Measurements from ENCODE around the gene TH.

DNA sequence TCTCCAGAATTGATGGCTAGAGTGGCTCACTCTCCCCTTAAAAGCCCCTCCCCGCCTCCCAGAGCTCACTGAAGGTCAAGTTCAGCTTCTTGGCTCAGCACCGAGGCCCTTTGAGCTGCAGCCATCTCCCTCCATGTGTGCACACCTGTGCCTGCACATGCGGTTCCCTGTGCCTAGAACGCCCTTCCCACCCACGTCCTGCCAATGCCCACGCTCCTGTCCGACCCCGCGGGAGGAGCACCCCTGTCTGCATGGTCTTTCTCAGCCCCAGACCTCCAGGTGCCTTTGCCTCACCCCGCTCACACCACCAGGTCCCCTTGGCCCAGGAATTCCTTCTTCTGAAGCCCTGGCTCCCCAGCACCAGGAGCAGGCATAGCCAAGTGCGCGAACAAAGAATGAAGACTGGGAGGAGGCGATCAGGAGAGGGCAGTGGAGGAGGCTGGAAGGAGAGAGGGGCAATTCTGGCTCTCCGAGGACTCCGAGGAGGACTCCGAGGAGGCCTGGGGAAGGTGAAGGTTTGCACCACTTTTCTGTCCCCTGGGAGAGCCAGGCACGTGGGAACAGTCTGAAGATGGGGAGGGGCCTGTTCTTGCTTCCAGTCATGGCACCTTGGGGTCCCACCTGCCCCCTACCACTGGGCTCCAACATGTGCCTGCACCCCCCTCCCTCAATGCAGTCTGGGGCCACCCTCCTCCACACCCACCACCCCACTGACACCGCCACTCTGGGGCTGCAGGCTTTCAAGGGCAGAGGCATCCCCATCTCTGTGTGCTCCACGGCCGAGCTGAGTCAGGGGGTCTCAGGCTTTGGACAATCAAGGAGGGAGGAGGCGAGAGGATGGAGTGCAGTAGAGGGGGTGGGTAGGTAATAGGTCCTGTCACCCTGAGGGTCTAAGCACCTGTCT, 50.1 kb downstream of the TH start:
- TF ChIP-seq, protein P1, sequence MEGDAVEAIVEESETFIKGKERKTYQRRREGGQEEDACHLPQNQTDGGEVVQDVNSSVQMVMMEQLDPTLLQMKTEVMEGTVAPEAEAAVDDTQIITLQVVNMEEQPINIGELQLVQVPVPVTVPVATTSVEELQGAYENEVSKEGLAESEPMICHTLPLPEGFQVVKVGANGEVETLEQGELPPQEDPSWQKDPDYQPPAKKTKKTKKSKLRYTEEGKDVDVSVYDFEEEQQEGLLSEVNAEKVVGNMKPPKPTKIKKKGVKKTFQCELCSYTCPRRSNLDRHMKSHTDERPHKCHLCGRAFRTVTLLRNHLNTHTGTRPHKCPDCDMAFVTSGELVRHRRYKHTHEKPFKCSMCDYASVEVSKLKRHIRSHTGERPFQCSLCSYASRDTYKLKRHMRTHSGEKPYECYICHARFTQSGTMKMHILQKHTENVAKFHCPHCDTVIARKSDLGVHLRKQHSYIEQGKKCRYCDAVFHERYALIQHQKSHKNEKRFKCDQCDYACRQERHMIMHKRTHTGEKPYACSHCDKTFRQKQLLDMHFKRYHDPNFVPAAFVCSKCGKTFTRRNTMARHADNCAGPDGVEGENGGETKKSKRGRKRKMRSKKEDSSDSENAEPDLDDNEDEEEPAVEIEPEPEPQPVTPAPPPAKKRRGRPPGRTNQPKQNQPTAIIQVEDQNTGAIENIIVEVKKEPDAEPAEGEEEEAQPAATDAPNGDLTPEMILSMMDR (IDR thresholded peaks at IDR 0.05): no peak
- no peak for TF ChIP-seq EZH2 (IDR thresholded peaks at IDR 0.05)

Data from neural progenitor cell (in vitro differentiated cells).